Hepatocyte (in vitro differentiated cells): Measurements from ENCODE around the gene MYMX.

ENCODE experiments used
- CTCF ChIP-seq: fragments of 200-600 bp; sonication (generic); IDR thresholded peaks from 2 replicates; pipeline ENCODE4 v1.5.1; 2016; ENCODE audit warnings: antibody characterized with exemption, mild to moderate bottlenecking; ENCODE audit not compliant: poor library complexity
- EZH2 ChIP-seq: fragments of 200-600 bp; sonication (generic); IDR thresholded peaks from 2 replicates; pipeline ENCODE4 v1.6.1; 2016; ENCODE audit warnings: antibody characterized with exemption, mild to moderate bottlenecking, borderline replicate concordance

- TF ChIP-seq CTCF = no peak
- TF ChIP-seq EZH2 = no peak
Observed at GRCh38 chr6:44199883-44200282, 16.8 kb upstream of the MYMX start.
